Panc1 (cell line): ENCODE results near the gene GPR37L1. TPM values are rescaled to one million over a fixed set of nuclear protein-coding genes. Genes with fewer than 3 reads are reported as not detected.

Source experiments
- ATAC-seq: fragments of 200-7000 bp; cut with Tn5 transposase; 2 replicates; pipeline ENCODE4 v1.9.1; 2020; ENCODE audit warnings: mild to moderate bottlenecking, moderate library complexity
- BruUV-seq: library from RNA; stranded (reverse); fragments of 400-500 nt; replicated peaks from 2 replicates; lab custom pipeline; 2021; lab: Mats Ljungman, UMichigan
- CTCF ChIA-PET: fragments of 300-600 bp; sonication (Branson Sonifier 250); formaldehyde crosslinking; loops from one replicate; lab custom pipeline; 2022; ENCODE audit warnings: antibody characterized with exemption; lab: Charles Lee
- POLR2A ChIA-PET: fragments of 300-600 bp; sonication (Branson Sonifier 250); formaldehyde crosslinking; loops from one replicate; lab custom pipeline; 2022; ENCODE audit warnings: antibody characterized with exemption; lab: Charles Lee
- DNase-seq: peaks from one replicate; pipeline ENCODE4 v3.0.0-alpha.2; 2010; ENCODE audit warnings: low read depth, low spot score
- H3K27ac ChIP-seq: 2 replicates; pipeline ENCODE4 v1.5.1; 2011; ENCODE audit warnings: mild to moderate bottlenecking, low read length, inconsistent platforms
- H3K27me3 ChIP-seq: fragments of 200-500 bp; sonication (Bioruptor generic); 2 replicates; pipeline ENCODE4 v1.6.0; 2014; ENCODE audit warnings: low read length, inconsistent platforms; ENCODE audit not compliant: control insufficient read depth, insufficient read depth
- H3K36me3 ChIP-seq: fragments of 200-500 bp; sonication (Bioruptor generic); 2 replicates; pipeline ENCODE4 v1.5.1; 2014; ENCODE audit warnings: inconsistent platforms, mild to moderate bottlenecking, low read length, moderate library complexity; ENCODE audit not compliant: control insufficient read depth, insufficient read depth
- H3K4me1 ChIP-seq: 2 replicates; pipeline ENCODE4 v1.5.1; 2011; ENCODE audit warnings: inconsistent platforms, mild to moderate bottlenecking, low read length, moderate library complexity; ENCODE audit not compliant: control insufficient read depth, insufficient read depth
- H3K4me3 ChIP-seq, 2 experiments: 2 replicates each; pipeline ENCODE4 v1.5.1; 2011 to 2012; ENCODE audit warnings: low read depth in 2 of 2, low read length in 2 of 2, mild to moderate bottlenecking in 2 of 2, inconsistent platforms in 1 of 2, moderate library complexity in 1 of 2
- H3K9me3 ChIP-seq: fragments of 200-500 bp; sonication (Bioruptor generic); 2 replicates; pipeline ENCODE4 v1.5.1; 2014; ENCODE audit warnings: low read depth, mild to moderate bottlenecking, inconsistent platforms, low read length, moderate library complexity; ENCODE audit not compliant: control insufficient read depth, insufficient read depth
- CTCF ChIP-seq: fragments of 450-650 bp; IDR thresholded peaks from 2 replicates; pipeline ENCODE4 v1.5.1; 2017; ENCODE audit warnings: mild to moderate bottlenecking
- POLR2AphosphoS5 ChIP-seq: IDR thresholded peaks from 2 replicates; pipeline ENCODE4 v1.6.1; 2012; ENCODE audit warnings: mild to moderate bottlenecking, low read depth, low read length, moderate library complexity
- REST ChIP-seq, 2 experiments: IDR thresholded peaks; 2 replicates each; pipeline ENCODE4 v1.6.1; 2011 to 2012; ENCODE audit warnings: low read depth in 2 of 2, control low read depth in 1 of 2, low read length in 1 of 2, mild to moderate bottlenecking in 1 of 2, moderate library complexity in 1 of 2; ENCODE audit not compliant: insufficient read depth in 1 of 2
- SIN3A ChIP-seq: IDR thresholded peaks from 2 replicates; pipeline ENCODE4 v1.6.1; 2012; ENCODE audit warnings: low read depth, mild to moderate bottlenecking, low read length, moderate library complexity, borderline replicate concordance; ENCODE audit not compliant: insufficient read depth
- TCF7L2 ChIP-seq: IDR thresholded peaks from 2 replicates; pipeline ENCODE4 v1.6.1; 2011; ENCODE audit warnings: mild to moderate bottlenecking, low read depth, low read length, inconsistent platforms
- in situ Hi-C: cut with HindIII; loops from 2 replicates; pipeline ENCODE4 v1.10.0; 2016; ENCODE audit warnings: low sequenced_read_pairs, low pct_unique_long_range_greater_than_20kb
- intact Hi-C: fragments of 100-400 bp; cut with micrococcal nuclease; formaldehyde crosslinking; loops from one replicate; pipeline ENCODE4 v1.10.0; 2022; ENCODE audit not compliant: unreplicated experiment
- total RNA-seq: library from RNA; stranded (reverse); gene quantifications from one replicate; pipeline ENCODE4 v1.2.1, GENCODE V29; 2021; ENCODE audit not compliant: unreplicated experiment

Gene GPR37L1
- total RNA-seq, 1 experiment from 2014 or later, result 0.44 TPM

GRCh38 chr1:202133001-202133400, 10.3 kb downstream of the GPR37L1 start:
- DNase-seq, result no peak
- ATAC-seq, result no peak
- intact Hi-C loops (no loop called here), in situ Hi-C loops (no loop called here)
- peaks cover 5% of the 10 kb centered on the region; the same call in 1 of the 2 replicates for H3K4me1 ChIP-seq
- H3K9me3 ChIP-seq, result no peaks in the 10 kb centered on the region
- no peak for TF ChIP-seq TCF7L2
- no peak for TF ChIP-seq POLR2AphosphoS5
- no peak for TF ChIP-seq CTCF
- no peak for TF ChIP-seq REST (IDR thresholded peaks at IDR 0.05; ENCODE audit: insufficient read depth in 1 of 2, low read depth in 2 of 2, low read length in 1 of 2)
- no peak for TF ChIP-seq SIN3A
- POLR2A ChIA-PET, result interaction anchor here (0.7 kb wide), 1 partner anchor 27 kb away, joined by 3 read pairs; no protein-coding TSS in a partner anchor
- no peaks in the 10 kb centered on the region for H3K27me3 ChIP-seq
- no peak overlapping the region for H3K4me3 ChIP-seq
- BruUV-seq, result no TSS peak
- no peak overlapping the region for H3K27ac ChIP-seq
- peaks cover 6% of the 10 kb centered on the region for H3K36me3 ChIP-seq
- CTCF ChIA-PET, result interaction anchor here (0.6 to 1.2 kb wide), 3 partner anchors 13 to 43 kb away, joined by 3 to 7 read pairs (median 3); no protein-coding TSS in a partner anchor

DNA sequence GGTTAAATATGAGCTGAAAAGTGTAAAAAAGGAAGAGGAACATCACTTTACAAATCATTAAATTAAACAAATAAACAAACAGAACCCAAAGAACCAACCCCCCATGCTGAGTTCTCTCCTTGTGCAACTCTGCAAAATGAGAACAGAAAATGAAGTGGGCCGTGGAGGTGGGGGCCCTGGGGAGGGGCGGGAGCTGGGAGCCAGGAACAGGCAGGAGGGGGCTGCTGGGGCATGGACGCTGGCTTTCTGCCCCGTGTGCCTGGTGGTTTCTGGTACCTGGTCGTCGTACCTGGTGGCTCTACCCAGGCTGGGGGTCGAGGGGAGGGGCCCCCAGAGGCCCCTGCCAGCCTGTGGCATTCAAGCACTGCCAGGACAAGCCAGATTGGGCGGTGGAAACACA, 10.8 kb downstream of the GPR37L1 start:
- in situ Hi-C loops, result no loop called here
- TF ChIP-seq REST (IDR thresholded peaks at IDR 0.05; ENCODE audit: insufficient read depth in 1 of 2, low read depth in 2 of 2, low read length in 1 of 2), result no peak
- TF ChIP-seq CTCF, result no peak
- no peak for TF ChIP-seq POLR2AphosphoS5
- no peak for TF ChIP-seq SIN3A
- Histone ChIP-seq H3K27me3 (no peaks in the 10 kb centered on the region), H3K9me3 (no peaks in the 10 kb centered on the region), H3K4me1 (peaks cover 5% of the 10 kb centered on the region; the same call in 1 of the 2 replicates), H3K4me3 (no peak overlapping the region), H3K36me3 (peaks cover 6% of the 10 kb centered on the region), H3K27ac (no peak overlapping the region)
- DNase-seq, result no peak
- no TSS peak for BruUV-seq
- ChIA-PET CTCF (interaction anchor here (0.6 to 1.2 kb wide), 2 partner anchors 14 to 44 kb away, joined by 3 read pairs; no protein-coding TSS in a partner anchor), POLR2A (interaction anchor here (0.7 kb wide), 1 partner anchor 27 kb away, joined by 3 read pairs; no protein-coding TSS in a partner anchor)
- no peak for ATAC-seq
- intact Hi-C loops, result no loop called here
